NT2/D1 (cell line): ENCODE data around the gene IFI27L1.

Experiments
- SUZ12 ChIP-seq: IDR thresholded peaks from 2 replicates; pipeline ENCODE4 v1.6.1; 2011; ENCODE audit not compliant: insufficient read length, insufficient read depth; ENCODE audit errors: extremely low read depth
- ZNF274 ChIP-seq: IDR thresholded peaks from 2 replicates; pipeline ENCODE4 v1.6.1; 2011; ENCODE audit warnings: mild to moderate bottlenecking, low read depth, low read length

- TF ChIP-seq ZNF274: no peak
- TF ChIP-seq SUZ12: no peak
These were observed 48.1 kb downstream of the IFI27L1 start, which contains the start of gene IFI27L2 for GRCh38 chr14:94129111-94129757.
